GM19023 (cell line): ENCODE data around the gene TRANK1.

Source experiments
- ATAC-seq: cut with Tn5 transposase; IDR thresholded peaks from one replicate; pipeline ENCODE4 v1.9.1; 2021; ENCODE audit warnings: mild to moderate bottlenecking, moderate library complexity; ENCODE audit not compliant: unreplicated experiment

Gene TRANK1

DNA sequence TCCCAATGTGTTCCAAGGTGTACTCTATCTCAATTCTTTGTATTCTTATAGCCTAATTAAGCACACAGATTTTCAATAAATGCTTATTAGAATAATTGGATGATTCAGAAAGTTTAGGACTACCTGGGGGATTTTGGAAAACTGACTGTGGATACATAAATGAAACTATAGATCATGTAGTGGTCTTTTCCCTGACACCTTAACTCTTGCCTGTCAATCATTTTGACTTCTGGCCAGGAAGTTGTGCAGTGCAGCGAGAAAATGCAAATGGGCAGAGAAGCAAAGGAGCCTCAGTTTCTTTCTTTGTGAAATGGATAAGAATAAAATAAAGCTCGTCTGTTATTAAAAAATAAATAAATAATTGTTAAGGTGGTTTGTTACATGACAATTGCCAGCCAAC, 133.1 kb downstream of the TRANK1 start:
- no peak for ATAC-seq

DNA sequence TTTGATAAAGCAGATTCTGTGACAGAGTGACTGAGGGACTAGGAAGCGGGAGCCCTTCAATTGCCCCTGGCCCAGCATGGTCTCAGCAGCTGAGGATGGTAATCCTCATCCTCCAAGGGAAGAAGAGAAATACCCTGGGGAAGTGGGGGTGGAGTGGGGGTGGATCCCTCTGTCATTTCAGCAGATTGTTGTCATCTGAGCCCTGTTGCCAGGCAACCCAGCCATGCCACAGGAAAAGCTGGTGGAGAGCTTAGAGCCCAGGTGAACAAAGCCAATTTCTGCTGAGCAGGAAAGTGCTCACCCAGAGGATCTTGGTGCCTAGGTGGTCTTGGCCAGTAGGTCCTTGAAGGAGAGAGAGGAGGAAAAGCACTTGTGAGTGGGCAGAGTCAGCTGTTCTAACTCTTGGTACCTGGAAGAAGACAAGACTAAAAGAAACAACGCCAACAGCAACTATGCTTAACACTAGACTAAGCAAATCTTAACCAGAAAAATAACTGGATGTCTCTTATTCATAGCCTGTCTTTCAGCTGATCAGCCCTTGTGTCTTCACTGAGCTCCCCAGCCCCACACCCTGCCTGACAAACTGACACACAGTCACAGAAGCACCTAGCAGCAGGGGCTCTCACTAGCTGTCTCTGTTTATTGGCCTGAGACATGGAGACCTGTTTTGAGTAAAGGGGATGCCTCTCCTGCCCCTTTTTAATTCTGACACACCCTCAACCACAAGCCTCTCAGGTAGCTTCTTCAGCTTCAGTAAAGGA, 140.4 kb downstream of the TRANK1 start:
- ATAC-seq = no peak

DNA sequence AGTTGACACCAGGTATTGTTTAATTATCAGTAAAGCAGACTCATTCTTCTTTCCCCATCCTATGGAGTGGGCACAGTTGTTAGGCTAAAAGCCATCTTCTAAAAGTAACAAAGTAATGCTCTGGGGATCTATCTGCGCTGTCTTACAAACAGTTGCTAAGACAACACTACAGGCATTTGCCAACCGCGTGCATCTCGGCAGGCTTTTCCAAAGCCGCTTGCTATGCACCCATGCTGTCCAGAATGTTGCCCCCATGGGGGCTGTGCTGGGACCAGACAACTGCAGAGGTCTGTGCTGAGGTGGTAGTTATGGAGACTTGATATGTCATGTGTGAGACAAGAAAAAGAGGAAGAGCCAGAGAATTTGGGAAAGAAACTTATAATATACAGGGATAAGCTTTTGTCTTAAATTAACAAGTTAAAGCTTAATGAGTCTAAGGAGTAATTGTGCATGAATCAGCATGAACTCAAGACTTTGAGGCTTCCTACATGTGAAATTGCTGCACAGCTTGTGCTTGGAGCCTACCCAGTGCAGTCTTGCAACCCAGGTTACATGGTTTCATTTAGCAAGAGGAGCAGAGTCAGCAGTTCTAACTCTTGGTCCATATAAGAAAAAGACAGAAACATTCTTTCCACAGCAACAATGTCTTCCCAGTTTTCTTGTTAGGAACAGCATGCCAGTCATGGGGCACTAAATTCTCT, 141.6 kb downstream of the TRANK1 start:
- ATAC-seq = no peak

DNA sequence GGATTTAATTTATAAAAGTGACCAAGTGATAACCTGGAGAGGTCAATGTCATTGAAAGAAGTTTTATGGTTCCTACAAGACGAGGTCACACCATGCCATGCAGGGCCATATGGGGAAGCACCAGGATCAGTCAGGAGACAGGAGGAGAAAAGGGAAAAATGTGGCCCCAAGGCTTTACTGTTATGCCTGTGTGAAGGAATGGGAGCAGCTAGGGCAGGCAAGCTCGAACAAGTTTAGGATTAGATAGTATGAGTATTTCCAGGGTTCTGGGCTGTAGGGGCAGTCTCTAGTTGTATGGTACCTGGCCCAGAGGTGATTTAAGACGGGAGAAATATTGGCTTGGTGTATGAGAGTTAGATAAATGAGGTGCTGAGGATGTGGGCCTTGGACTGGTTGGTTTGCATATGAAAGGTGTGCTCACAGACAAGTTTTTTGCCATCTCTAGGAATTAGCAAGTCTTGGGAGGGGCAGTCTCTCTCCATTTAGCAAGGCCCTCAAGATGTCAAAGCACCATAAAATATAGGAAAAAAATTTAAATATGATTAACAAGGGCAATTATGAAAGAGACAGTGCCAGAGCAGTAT, 144.2 kb downstream of the TRANK1 start:
- no peak for ATAC-seq

DNA sequence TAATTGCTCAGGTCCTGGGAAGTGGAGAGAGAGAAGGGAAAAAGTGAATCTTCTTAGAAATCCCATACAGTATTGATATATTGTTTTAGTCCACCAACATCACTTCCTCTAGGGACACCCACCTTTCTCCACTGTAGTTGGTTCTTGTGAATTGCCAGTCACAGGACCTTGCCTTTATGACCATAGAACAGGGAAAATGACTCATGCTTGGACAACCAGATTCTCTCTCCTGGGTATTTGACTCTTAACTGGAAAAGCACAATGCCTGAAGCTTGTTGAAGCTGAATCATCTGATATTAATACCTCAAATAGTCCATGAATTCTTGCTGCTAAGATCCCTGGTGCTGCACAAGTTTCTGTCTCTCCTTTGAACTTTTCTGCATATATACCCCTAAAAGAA, 148.0 kb downstream of the TRANK1 start:
- no peak for ATAC-seq

DNA sequence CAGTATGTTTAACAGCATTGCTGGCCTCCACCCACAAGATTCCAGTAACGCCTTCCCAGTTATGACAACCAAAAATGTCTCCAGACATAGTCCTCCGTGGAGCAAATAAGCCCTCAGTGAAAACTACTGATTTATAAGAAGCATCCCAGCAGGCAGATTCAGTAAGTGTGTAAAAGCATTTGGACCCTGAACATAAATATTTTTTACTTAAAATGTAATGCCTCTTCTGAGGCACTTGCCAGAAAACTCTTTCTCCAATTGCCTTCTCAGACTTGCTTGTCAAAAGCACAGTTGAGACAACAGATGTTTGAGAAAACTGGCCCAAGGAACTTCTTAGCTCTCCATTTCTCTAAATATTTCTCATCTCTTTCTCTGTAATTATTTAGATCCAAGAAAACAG, 148.7 kb downstream of the TRANK1 start:
- ATAC-seq = no peak

DNA sequence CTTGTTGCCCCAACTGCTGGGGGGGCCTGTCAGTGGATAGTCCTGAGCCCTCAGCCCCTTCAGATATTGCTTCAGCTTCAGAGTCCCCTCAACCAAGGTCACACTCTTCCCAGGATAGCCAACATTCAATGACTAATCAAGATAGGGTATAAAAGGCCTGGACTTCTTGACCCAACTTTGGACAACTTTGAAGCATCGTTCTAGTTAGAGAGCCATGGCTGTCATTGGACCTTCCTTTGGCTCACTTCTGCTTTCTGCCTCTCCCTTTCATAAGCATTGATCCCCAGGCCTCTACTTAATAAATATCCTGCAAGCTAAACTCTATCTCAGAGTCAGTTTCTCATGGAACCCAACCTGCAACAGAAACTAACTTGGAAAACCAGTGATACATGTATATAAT, 149.2 kb downstream of the TRANK1 start:
- no peak for ATAC-seq

DNA sequence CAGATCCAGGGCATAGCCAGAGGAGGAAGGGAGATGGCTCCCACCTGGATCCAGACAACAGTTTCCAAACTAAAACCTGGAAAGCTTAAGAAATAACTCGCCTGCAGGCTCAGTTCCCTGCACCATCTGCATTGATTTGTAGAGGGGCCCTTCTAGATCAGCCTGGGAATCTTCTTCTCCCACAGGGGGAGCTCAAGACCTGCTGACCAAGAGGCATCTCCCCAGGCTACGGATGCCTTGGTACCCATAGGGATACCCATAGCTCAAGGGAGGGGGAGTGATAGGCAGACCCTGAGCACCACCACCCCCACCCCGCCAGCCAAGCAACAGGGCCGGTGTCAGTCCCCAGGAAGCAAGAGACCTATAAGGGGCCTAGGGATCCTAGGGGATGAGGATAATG, 152.5 kb downstream of the TRANK1 start:
- ATAC-seq = no peak

DNA sequence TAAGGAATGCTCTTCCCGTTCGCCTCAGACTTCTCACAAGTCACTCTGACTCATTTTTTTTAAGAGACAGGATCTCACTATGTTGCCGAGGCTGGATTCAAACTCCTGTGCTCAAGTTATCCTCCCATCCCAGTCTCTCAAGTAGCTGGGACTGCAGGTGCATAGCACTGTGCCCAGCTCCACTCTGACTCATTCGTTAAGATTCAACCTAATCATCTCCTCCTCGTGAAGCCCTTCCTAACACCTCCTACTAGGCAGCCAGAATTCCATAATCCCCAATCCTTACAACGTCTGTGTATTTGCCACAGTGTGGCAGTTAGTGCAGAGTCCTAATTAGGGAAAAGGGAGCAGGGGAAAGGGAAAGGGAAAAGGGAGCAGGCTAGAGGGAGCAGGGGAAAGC, 154.1 kb downstream of the TRANK1 start:
- ATAC-seq = no peak

DNA sequence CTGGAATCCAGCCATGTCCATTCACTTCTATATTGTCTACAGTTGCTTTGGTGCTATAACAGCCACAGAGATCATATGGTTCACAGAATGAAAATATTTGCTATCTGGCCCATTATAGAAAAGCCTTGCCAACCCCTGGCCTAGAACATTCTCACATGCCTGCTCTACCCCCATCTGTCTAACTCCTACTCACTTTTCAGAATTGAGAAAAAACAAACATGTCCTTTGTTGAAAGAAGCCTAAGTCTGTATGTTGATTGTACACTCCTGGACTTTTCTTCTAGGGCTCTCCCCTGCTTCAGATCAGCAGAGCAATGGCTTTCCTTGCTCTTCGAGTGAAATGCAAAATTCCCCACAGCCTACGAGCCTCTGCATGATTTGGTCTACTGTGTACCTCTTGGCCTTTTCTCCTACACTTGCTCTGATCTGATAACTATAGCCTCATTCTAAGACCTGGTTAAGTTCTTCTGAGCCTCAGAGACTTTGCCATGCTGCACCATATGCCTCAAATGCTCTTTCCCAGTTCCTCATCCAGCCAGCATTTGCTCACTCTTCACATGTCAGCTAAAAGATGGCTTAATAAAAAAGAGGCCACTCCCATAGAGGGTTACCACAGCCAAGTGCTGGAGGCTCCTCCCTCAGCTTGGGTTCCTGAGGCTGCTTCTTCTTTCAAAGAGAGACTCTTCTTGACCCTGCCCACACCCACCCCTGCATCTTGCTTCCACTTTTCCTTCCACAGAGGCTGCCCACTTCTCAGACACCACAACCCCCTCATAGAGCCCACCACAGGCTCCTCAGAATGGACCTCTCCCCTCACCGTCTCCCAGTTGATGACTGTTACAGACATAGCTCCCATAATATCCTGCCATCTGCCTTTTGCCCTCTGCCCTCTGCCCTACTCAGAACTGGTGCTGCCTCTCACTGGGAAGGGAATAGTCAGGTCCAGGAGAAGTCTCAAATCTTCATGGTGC, 157.6 kb downstream of the TRANK1 start:
- ATAC-seq = no peak

DNA sequence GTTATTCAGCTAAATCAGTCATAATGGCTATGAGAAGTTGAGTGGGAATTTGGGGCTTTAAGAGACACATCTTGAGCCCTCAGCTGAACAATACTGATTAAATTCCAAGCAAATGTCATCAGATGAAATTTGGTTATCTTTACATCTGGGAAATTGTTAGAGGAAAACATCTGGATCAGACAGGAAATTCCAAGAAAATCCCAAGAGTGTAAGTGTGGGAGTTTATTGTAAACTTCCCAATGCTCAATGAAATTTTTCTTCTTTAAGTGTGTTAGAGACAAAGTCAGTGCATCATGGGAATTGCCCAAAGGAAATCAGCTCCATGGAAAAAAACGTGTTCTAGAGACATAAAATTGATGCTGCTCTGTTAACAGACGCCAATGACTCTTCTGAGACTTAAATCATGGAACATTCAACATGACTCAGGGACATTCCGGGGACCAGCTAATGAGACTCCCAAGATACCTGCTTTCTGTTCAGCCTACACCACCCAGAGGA, 160.7 kb downstream of the TRANK1 start:
- ATAC-seq = no peak

DNA sequence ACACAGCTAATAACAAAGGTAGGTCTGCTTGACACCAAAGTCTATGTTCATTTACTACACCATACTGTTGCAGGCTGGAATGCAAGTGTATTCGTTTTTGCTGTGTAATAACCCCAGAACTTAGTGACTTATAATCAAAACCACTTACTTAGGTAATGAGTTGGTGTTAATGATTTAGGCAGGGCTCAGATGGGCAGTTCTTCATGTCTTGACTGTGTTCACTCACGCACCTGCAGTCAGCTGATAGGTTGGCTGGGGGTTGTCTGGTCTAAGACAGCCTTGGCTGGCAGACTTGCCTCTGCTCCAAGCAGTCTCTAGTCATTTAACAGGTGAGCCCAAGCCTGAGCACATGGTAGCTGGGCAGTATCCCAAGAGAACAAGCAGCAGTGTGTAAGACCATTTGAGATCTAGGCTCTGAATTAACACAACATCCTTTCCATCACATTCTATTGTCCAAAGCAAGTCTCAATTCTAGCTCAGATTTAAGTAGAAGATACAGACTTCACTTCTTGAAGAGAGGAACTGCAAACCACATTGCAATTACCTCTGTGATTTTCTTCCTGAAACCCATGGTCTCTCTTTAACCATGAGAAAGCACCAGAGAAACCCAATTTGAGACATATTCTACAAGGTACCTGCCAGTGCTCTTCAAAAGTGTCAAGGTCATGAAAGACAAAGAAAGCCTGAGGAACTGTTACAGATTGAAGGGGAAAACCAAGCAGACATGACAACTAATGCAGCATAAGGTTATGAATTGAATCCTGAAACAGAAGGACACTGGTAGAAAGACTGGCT, 167.2 kb downstream of the TRANK1 start:
- peak; percentile 67 for ATAC-seq
